HepG2 (cell line): ENCODE measurements around the gene LRRC27. TPM values are rescaled to one million over a fixed set of nuclear protein-coding genes. Genes with fewer than 3 reads are reported as not detected.

Experiments used
- CC2D1A ChIP-seq: sonication (generic); formaldehyde crosslinking; IDR thresholded peaks from 2 replicates; pipeline ENCODE4 v1.8.1; 2023; ENCODE audit warnings: mild to moderate bottlenecking, missing genetic modification reagents
- FLYWCH1 ChIP-seq: sonication (generic); formaldehyde crosslinking; IDR thresholded peaks from 2 replicates; pipeline ENCODE4 v1.8.1; 2023; ENCODE audit warnings: mild to moderate bottlenecking, missing genetic modification reagents
- JARID2 ChIP-seq: sonication (generic); formaldehyde crosslinking; IDR thresholded peaks from 2 replicates; pipeline ENCODE4 v1.8.1; 2023; ENCODE audit warnings: missing genetic modification reagents, inconsistent platforms; ENCODE audit not compliant: insufficient replicate concordance
- KDM3A ChIP-seq: IDR thresholded peaks from 2 replicates; pipeline ENCODE4 v1.6.1; 2018; ENCODE audit warnings: low read depth, missing compliant biosample characterization
- KDM5B ChIP-seq: sonication (generic); formaldehyde crosslinking; IDR thresholded peaks from 2 replicates; pipeline ENCODE4 v1.4.0; 2020; ENCODE audit warnings: missing genetic modification reagents, mild to moderate bottlenecking, borderline replicate concordance
- NFRKB ChIP-seq: fragments of 450-650 bp; IDR thresholded peaks from 2 replicates; pipeline ENCODE4 v1.6.1; 2017
- NPAS2 ChIP-seq: sonication (generic); formaldehyde crosslinking; IDR thresholded peaks from 2 replicates; pipeline ENCODE4 v1.8.0; 2022; ENCODE audit warnings: mild to moderate bottlenecking, missing genetic modification reagents, borderline replicate concordance
- NR1H2 ChIP-seq: sonication (generic); formaldehyde crosslinking; IDR thresholded peaks from 2 replicates; pipeline ENCODE4 v1.8.1; 2022; ENCODE audit warnings: low read depth, missing genetic modification reagents, borderline replicate concordance
- PAX8 ChIP-seq: sonication (generic); formaldehyde crosslinking; IDR thresholded peaks from 2 replicates; pipeline ENCODE4 v1.8.0; 2022; ENCODE audit warnings: mild to moderate bottlenecking, missing genetic modification reagents, borderline replicate concordance
- POLR2AphosphoS5 ChIP-seq: IDR thresholded peaks from 2 replicates; pipeline ENCODE4 v1.6.1; 2012; ENCODE audit warnings: low read depth, low read length
- SOX5 ChIP-seq: IDR thresholded peaks from 2 replicates; pipeline ENCODE4 v1.6.1; 2016; ENCODE audit warnings: borderline replicate concordance
- ZMYM4 ChIP-seq: sonication (generic); formaldehyde crosslinking; IDR thresholded peaks from 2 replicates; pipeline ENCODE4 v1.8.1; 2023; ENCODE audit warnings: mild to moderate bottlenecking, missing genetic modification reagents
- ZNF354B ChIP-seq: sonication (generic); formaldehyde crosslinking; IDR thresholded peaks from 2 replicates; pipeline ENCODE4 v1.8.0; 2022; ENCODE audit warnings: mild to moderate bottlenecking, missing genetic modification reagents
- ZNF615 ChIP-seq: sonication (generic); formaldehyde crosslinking; IDR thresholded peaks from 2 replicates; pipeline ENCODE4 v1.5.0; 2020; ENCODE audit warnings: mild to moderate bottlenecking, missing genetic modification reagents, borderline replicate concordance
- ZNF75D ChIP-seq: sonication (generic); formaldehyde crosslinking; IDR thresholded peaks from 2 replicates; pipeline ENCODE4 v1.8.1; 2023; ENCODE audit warnings: missing genetic modification reagents, mild to moderate bottlenecking, borderline replicate concordance
- ZNF790 ChIP-seq: sonication (generic); formaldehyde crosslinking; IDR thresholded peaks from 2 replicates; pipeline ENCODE4 v1.8.0; 2022; ENCODE audit warnings: missing genetic modification reagents, mild to moderate bottlenecking, borderline replicate concordance
- ZNF883 ChIP-seq: sonication (generic); formaldehyde crosslinking; IDR thresholded peaks from 2 replicates; pipeline ENCODE4 v1.5.1; 2020; ENCODE audit warnings: mild to moderate bottlenecking, missing genetic modification reagents; ENCODE audit errors: not compliant biosample characterization
- polyA plus RNA-seq, 8 experiments: library from polyadenylated mRNA; depleted of rRNA in 3 of 8; stranded (reverse) in 7 of 8; unstranded in 1 of 8; fragments of >200 nt; fragmentation: Illumina TruSeq in 4 of 8; extraction: Trizol in 4 of 8; gene quantifications; 2 replicates each; pipeline versions ENCODE4 v1.2.1 to v1.2.3, GENCODE V29; 2011 to 2016; ENCODE audit warnings: low read depth in 4 of 8, missing spikeins in 1 of 8, mixed read lengths in 1 of 8; ENCODE audit not compliant: insufficient read depth in 1 of 8
- total RNA-seq, 5 experiments: library from RNA; depleted of rRNA; stranded (reverse); fragments of >200 nt; fragmentation: Illumina TruSeq; extraction: Trizol; gene quantifications; 2 replicates each; pipeline ENCODE4 v1.2.3, GENCODE V29; 2016; ENCODE audit warnings: low read depth in 1 of 5
- TF ChIP-seq, protein P1 (sequence below): fragments of 450-650 bp; IDR thresholded peaks from 2 replicates; pipeline ENCODE4 v1.6.1; 2016
- TF ChIP-seq, protein P2 (sequence below): sonication (generic); formaldehyde crosslinking; IDR thresholded peaks from 2 replicates; pipeline ENCODE4 v1.8.1; 2023; ENCODE audit warnings: mild to moderate bottlenecking, missing genetic modification reagents, borderline replicate concordance
- TF ChIP-seq, protein P3 (sequence below): sonication (generic); formaldehyde crosslinking; IDR thresholded peaks from 2 replicates; pipeline ENCODE4 v1.9.0; 2021; ENCODE audit warnings: missing genetic modification reagents, mild to moderate bottlenecking, borderline replicate concordance
- TF ChIP-seq, protein P4 (sequence below): sonication (generic); formaldehyde crosslinking; IDR thresholded peaks from 2 replicates; pipeline ENCODE4 v1.5.1; 2020; ENCODE audit warnings: mild to moderate bottlenecking, missing genetic modification reagents
- TF ChIP-seq, protein P5 (sequence below): sonication (generic); formaldehyde crosslinking; IDR thresholded peaks from 2 replicates; pipeline ENCODE4 v1.8.1; 2023; ENCODE audit warnings: mild to moderate bottlenecking, moderate library complexity, missing genetic modification reagents

Gene LRRC27
- total and polyA plus RNA-seq, 2 of the 13 experiments (the other 11 are each of a cell fraction or from before 2014, with no cell fraction given) = 4.2 to 4.6 TPM

DNA sequence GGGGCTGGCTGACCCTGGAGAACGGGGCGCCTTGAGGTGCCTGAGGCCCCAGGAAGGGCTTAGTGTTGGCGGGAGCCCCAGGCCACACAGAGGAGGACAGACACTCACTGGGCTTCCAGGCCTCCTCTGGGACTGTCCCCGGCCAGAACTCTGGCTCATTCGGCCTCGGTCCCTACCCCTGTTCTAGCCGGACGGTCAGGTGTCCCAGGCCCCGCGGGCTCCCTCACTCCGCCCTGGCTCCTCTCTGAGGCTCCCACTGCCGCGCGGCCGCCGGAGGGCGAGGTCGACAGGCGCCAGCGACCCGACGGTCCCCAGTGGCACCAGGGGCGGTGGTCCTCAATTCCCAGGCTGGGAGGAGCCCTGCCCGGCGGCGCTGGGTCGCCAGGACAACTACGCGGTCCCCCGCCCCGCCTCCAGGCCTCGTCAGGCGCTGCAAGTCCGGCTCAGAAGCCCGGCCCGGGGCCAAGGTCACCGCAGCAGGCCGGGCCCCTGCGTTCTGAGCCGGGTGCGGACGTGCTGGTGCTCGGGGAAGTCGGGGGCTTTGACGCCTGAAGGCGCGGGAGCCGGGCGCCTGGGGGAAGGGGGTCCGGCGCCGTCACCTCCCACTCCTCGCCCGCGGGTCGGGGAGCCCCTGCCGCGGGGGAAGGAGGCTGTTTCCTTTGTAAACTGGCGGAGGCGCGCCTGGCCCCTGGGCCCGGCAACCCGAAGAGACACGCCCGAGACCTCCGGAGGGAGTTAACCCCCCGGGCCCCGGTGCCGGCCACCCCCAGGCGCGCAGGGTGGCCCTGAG is 63.9 kb downstream of the LRRC27 start (continued):
- TF ChIP-seq, protein P1, sequence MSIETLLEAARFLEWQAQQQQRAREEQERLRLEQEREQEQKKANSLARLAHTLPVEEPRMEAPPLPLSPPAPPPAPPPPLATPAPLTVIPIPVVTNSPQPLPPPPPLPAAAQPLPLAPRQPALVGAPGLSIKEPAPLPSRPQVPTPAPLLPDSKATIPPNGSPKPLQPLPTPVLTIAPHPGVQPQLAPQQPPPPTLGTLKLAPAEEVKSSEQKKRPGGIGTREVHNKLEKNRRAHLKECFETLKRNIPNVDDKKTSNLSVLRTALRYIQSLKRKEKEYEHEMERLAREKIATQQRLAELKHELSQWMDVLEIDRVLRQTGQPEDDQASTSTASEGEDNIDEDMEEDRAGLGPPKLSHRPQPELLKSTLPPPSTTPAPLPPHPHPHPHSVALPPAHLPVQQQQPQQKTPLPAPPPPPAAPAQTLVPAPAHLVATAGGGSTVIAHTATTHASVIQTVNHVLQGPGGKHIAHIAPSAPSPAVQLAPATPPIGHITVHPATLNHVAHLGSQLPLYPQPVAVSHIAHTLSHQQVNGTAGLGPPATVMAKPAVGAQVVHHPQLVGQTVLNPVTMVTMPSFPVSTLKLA = no peak
- TF ChIP-seq NPAS2 (CRISPR knock-in tag) (no peak), POLR2AphosphoS5 (peak; percentile 52; the same call in 1 of the 2 replicates), ZNF75D (CRISPR knock-in tag) (no peak), CC2D1A (CRISPR knock-in tag) (no peak), JARID2 (no peak), ZNF883 (CRISPR knock-in tag) (no peak), NR1H2 (CRISPR knock-in tag) (no peak), ZMYM4 (0 out of 2 replicates have a peak, but pooled peaks have one; percentile 23), ZNF615 (CRISPR knock-in tag) (no peak), SOX5 (CRISPR knock-in tag) (no peak), KDM3A (CRISPR knock-in tag) (peak; percentile 59; the same call in 1 of the 2 replicates), PAX8 (no peak), NFRKB (no peak), KDM5B (CRISPR knock-in tag) (0 out of 2 replicates have a peak, but pooled peaks have one; percentile 30), ZNF354B (CRISPR knock-in tag) (no peak), FLYWCH1 (CRISPR knock-in tag) (no peak), ZNF790 (CRISPR knock-in tag) (no peak)
- TF ChIP-seq, protein P2, sequence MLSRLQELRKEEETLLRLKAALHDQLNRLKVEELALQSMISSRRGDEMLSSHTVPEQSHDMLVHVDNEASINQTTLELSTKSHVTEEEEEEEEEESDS (CRISPR knock-in tag) = no peak
- TF ChIP-seq, protein P3, sequence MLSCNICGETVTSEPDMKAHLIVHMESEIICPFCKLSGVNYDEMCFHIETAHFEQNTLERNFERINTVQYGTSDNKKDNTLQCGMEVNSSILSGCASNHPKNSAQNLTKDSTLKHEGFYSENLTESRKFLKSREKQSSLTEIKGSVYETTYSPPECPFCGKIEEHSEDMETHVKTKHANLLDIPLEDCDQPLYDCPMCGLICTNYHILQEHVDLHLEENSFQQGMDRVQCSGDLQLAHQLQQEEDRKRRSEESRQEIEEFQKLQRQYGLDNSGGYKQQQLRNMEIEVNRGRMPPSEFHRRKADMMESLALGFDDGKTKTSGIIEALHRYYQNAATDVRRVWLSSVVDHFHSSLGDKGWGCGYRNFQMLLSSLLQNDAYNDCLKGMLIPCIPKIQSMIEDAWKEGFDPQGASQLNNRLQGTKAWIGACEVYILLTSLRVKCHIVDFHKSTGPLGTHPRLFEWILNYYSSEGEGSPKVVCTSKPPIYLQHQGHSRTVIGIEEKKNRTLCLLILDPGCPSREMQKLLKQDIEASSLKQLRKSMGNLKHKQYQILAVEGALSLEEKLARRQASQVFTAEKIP (CRISPR knock-in tag) = no peak
- TF ChIP-seq, protein P4, sequence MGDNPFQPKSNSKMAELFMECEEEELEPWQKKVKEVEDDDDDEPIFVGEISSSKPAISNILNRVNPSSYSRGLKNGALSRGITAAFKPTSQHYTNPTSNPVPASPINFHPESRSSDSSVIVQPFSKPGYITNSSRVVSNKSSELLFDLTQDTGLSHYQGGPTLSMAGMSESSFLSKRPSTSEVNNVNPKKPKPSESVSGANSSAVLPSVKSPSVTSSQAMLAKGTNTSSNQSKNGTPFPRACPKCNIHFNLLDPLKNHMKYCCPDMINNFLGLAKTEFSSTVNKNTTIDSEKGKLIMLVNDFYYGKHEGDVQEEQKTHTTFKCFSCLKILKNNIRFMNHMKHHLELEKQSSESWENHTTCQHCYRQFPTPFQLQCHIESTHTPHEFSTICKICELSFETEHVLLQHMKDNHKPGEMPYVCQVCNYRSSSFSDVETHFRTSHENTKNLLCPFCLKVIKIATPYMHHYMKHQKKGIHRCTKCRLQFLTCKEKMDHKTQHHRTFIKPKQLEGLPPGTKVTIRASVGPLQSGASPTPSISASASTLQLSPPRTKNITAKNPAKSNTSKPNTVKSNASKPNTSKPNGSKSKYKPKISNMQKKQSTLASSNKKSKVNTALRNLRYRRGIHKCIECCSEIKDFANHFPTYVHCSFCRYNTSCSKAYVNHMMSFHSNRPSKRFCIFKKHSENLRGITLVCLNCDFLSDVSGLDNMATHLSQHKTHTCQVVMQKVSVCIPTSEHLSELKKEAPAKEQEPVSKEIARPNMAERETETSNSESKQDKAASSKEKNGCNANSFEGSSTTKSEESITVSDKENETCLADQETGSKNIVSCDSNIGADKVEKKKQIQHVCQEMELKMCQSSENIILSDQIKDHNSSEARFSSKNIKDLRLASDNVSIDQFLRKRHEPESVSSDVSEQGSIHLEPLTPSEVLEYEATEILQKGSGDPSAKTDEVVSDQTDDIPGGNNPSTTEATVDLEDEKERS = 0 out of 2 replicates have a peak, but pooled peaks have one; percentile 30
- TF ChIP-seq, protein P5, sequence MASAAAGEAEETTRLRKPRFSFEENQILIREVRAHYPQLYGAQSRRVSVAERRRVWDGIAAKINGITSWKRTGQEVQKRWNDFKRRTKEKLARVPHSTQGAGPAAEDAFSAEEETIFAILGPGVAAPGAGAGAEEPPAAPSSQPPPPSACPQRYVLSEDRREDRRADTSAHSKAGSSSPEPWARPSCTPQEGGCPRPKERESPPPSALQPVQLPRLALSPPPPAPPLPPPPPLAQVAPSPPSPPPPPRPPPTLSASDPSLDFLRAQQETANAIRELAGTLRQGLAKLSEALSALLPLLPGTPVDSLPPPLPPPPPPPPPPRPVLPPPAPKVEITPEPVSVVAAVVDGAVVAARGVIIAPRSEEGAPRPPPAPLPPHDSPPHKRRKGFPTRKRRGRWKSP (CRISPR knock-in tag) = peak; percentile 42; the same call in 1 of the 2 replicates
